Astrocyte (in vitro differentiated cells and primary cell): ENCODE results near the gene MYADM.

Source experiments
- EZH2 ChIP-seq: IDR thresholded peaks from 2 replicates; pipeline ENCODE4 v1.6.1; 2012; ENCODE audit warnings: mild to moderate bottlenecking, low read length, inconsistent platforms; ENCODE audit not compliant: insufficient read depth
- TF ChIP-seq, protein P1 (sequence below): IDR thresholded peaks from 2 replicates; pipeline ENCODE4 v1.5.1; 2011; ENCODE audit warnings: low read depth, mild to moderate bottlenecking, inconsistent platforms, low read length, moderate library complexity; ENCODE audit not compliant: insufficient read depth

DNA sequence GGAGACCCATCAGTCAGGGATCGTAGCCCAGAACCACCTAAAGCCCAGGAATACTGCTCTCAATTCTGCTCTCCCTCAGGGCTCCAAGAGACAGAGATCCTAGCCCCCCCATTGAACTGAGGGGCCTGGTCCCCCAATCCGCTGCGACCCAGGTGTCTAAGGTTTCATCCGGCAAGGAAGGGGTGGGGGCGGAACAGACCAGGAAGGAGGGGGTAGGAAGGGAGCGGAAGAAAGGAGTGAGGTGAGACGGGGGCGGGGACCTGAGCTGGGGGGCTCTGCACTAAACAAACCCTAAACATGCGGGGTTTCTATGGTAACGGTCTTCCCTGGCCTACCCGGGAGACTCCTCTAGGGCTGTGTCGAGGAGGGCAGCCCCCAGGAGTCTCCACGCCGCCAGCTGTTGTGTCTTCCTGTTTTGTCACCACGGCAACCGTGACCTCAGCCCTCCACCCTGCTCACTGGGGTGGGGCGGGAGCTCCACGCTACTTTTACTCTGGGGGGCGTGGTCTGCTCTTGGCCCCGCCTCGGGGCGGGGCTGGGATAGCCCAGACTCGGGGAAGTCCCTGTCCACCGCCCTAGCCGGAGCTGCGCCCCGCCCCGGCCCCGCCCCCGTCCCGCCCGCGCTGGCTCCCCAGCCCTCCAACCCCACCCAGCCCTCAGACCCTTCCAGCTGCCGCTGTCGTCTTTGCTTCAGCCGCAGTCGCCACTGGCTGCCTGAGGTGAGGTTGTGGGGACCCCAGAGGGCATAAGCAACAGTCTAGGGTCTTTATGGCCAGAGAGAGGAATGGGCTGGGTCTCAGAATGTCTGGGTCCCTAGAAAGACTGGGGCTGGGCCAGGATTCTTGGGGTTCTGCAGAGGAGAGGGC is at the start of gene MYADM:
- TF ChIP-seq, protein P1, sequence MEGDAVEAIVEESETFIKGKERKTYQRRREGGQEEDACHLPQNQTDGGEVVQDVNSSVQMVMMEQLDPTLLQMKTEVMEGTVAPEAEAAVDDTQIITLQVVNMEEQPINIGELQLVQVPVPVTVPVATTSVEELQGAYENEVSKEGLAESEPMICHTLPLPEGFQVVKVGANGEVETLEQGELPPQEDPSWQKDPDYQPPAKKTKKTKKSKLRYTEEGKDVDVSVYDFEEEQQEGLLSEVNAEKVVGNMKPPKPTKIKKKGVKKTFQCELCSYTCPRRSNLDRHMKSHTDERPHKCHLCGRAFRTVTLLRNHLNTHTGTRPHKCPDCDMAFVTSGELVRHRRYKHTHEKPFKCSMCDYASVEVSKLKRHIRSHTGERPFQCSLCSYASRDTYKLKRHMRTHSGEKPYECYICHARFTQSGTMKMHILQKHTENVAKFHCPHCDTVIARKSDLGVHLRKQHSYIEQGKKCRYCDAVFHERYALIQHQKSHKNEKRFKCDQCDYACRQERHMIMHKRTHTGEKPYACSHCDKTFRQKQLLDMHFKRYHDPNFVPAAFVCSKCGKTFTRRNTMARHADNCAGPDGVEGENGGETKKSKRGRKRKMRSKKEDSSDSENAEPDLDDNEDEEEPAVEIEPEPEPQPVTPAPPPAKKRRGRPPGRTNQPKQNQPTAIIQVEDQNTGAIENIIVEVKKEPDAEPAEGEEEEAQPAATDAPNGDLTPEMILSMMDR: no peak
- TF ChIP-seq EZH2: no peak
